Mesenteric fat pad (tissue), 1 donor: ENCODE measurements around the gene INVS. TPM values are rescaled to one million over a fixed set of nuclear protein-coding genes. Genes with fewer than 3 reads are reported as not detected.
"Not testable (repeated sequence)": the region's sequence is repeated elsewhere in the genome, so short reads cannot be mapped to it uniquely, and the experiment has no call there.

ENCODE experiments used
- DNase-seq: peaks from one replicate; pipeline ENCODE4 v3.0.0-alpha.2; 2020; ENCODE audit warnings: low spot score
- total RNA-seq: library from RNA; stranded (reverse); fragmentation: NEBNext Ultra II Directional; extraction: Animal tissue kit (Norgen Biotek cat#: 25700); gene quantifications from one replicate; pipeline ENCODE4 v1.2.1, GENCODE V29; 2021
- donor health status: DM: yes; HTN: yes; CAD: no.

The INVS gene
- total RNA-seq, 1 donor from 2014 or later = 22.4 TPM

- DNase-seq = no peak
Observed at GRCh38 chr9:100083448-100084127, 15.5 kb upstream of the INVS start.

GRCh38 chr9:100084128-100084453 lies 15.0 kb upstream of the INVS start:
- no peak for DNase-seq

DNA sequence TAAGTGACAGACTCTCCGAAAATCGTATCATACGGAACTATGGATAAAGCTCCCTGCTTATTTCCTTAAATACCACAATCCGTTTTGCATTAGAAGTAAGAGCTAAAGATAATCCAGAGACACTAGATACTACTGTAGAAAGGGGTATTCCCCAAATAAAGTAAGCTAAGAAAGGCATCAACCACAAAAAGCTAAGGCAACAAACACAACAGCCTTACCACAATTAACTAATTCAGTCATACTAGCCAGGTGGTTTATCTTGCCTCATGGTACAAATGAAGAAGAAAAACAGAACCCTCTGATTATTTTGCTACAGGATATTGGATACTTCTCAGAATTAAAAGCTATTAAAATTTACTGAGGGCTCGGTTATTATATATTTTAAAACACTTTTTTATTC lies 14.3 kb upstream of the INVS start:
- DNase-seq = no peak

- no peak for DNase-seq
Observed at GRCh38 chr9:100086097-100086635, 12.9 kb upstream of the INVS start.

GRCh38 chr9:100087218-100087617 lies 11.8 kb upstream of the INVS start:
- DNase-seq = no peak

GRCh38 chr9:100088202-100088601 lies 10.8 kb upstream of the INVS start:
- no peak for DNase-seq

DNA sequence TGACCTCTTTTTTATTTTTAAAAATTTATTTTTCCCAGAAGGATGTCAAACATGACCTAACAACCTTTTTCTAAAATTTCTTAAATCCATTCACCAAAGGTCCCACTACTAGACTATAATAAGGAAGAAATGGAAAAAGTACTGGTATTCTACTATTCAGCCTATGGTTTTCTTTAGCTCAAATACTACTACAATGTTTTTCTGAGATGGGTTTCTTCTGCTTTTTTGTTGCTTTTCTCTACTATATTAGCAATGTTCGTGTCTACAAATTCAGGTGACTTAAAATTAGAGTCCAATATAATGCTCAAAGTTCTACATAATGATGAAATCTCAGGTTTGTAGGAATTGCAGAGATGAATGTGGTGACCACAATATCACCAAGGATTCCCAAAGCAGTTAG lies 8.2 kb upstream of the INVS start:
- no peak for DNase-seq

DNA sequence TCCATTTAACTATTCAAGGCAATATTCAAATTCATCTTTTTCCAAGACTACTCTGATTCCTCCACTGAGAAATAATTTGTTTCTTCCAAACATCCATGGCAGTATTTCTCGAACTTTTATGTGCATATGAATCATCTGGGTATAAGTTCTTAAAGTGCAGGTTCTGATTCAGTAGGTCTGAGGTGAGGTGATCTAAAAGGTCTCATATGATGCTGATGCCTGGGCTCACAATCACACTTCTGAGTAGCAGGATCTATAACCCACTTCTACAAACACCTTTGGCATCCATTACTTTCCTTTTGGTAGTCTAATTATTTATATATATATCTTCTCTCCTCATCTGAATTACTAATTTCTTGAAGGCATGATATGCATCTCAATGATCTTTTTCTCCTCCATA lies 7.4 kb upstream of the INVS start:
- DNase-seq = no peak

DNA sequence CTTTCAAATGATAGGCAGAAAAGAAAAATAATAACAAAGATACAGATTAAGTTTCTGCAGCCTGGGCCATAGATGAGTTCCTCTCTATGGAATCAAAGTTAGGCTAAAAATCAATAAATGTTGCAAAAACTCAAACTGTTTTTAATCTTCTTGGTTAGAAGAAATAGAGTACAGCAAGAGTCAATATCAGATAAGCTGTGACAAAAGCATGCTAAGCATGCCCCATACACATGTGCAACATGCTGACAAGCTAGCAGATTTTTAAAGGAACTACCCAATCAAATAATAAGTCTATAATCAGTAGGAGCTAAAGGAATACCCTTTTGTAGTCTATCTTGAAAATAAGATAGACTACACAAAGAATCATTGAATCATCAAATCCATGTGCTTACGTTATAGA lies 7.0 kb upstream of the INVS start:
- DNase-seq = no peak

DNA sequence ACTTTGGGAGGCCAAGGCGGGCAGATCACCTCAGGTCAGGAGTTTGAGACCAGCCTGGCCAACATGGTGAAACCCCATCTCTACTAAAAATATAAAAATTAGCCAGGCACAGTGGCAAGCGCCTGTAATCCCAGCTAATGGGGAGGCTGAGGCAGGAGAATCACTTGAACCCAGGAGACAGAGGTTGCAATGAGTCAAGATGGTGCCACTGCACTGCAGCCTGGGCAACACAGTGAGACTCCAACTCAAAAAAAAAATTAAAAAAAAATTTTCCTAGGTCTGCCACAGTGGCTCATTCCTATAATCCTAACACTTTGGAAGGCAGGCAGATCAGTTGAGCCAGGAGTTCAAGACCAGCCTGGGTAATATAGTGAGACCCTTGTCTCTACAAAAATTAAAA lies 4.6 kb upstream of the INVS start:
- DNase-seq = not testable (repeated sequence)

DNA sequence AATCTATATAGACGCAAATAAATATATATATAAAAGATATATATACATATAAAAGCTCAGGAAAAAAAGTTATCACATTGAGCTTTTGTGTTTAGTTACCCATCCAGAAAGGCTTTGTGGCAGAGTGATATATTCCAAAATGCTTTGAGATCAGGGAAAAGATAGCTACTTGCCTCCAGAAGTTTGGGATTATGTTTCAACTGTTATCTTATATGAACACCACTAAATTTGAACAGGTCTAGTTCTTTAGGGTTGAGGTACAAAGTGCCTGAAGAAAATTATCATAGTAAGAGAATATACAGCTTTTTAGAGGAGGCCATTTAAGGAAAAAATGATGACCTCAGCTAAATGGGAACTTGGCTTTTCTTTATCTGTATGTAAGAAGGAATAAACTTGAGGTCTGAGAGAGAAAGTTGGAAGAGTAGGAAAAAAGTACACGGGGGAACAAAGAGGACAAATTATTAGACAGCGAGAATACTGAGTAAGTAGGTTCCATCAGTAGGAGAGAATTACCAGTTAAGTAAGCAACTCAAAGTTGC lies 2.6 kb upstream of the INVS start:
- no peak for DNase-seq

GRCh38 chr9:100098046-100098886 lies 777 bp upstream of the INVS start:
- DNase-seq = no peak

DNA sequence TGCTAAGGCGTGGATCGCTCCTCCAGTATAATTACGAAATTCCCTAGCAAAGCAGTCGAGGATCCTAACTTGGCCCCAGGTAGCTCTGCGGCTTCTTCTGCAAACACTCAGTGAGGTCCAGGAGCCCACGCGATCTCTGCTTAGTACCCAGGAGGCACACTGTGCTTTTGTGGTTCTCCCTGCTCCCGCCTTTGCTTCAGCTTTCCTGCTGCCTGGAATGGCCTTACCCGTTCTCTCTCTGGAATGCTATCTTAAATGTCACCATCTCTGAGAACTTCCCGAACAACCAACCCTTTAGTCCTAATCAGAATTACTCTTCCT lies 639 bp downstream of the INVS start:
- no peak for DNase-seq

GRCh38 chr9:100100146-100100667 lies 1.2 kb downstream of the INVS start:
- no peak for DNase-seq

- no peak for DNase-seq
Observed at GRCh38 chr9:100101608-100102007, 2.6 kb downstream of the INVS start.

GRCh38 chr9:100104314-100104713 lies 5.3 kb downstream of the INVS start:
- DNase-seq = no peak

DNA sequence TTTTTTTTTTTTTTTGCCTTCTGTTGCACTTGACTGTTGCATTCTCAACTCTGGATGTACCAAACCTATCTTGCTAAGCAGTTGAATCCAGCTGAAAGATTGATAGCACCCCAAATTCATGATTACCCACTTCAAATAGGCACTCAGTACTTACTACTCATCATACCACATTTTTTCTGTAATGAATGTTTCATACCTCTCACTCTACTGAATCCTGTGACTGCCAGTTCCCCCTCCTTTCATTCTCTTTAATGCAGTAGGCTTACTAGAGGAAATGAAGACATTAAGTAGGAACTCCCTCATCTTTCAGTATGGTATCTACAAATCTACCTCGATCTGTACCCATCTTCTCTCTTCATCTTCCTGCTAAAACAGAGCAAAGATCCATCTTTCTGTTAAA lies 6.8 kb downstream of the INVS start:
- DNase-seq = no peak

- DNase-seq = no peak
Observed at GRCh38 chr9:100106616-100107015, 7.6 kb downstream of the INVS start.

DNA sequence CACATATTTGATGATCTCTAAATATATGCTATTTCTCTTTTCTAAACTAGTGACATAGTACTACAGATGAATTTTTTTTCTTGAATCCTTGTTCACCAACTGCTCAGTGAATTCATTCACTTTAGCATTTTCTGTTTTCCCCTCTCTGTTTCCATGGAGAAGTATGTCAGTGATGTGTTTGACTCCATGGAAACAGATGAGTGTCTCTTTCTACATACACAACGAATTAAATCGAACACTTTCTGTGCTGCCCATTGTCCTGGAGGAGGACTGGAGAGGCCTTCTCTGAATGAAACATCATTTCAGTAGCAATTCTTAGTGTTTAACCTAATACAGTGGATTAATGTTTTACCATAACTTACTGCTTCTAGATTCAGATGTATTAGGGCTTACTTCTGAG lies 9.5 kb downstream of the INVS start:
- no peak for DNase-seq

- DNase-seq = no peak
Observed at GRCh38 chr9:100111235-100111634, 12.2 kb downstream of the INVS start.

GRCh38 chr9:100112677-100113336 lies 13.8 kb downstream of the INVS start:
- DNase-seq = no peak

DNA sequence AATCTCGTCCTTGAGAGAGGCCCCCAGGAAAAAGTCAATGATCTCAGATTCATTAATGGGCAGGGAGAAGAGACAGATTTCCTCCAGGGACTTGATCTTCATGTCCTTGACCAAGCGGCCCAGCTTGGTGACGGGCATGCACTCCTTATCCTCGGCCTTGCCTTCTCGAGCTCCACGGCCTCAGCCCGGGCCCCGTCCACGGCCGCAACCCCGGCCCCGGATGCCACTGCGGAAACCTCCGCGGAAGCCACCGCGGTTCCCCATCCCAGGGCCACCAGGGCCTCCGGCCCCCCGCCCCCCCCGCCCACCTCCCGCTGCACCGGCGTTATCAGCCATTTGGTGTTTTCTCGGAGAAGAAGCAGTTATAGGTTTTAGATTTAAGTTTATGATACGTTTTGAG lies 18.3 kb downstream of the INVS start:
- no peak for DNase-seq
